Left colon (tissue), 2 donors: ENCODE data around the gene DDN. TPM values are rescaled to one million over a fixed set of nuclear protein-coding genes. Genes with fewer than 3 reads are reported as not detected.

Experiments used
- ATAC-seq: fragments of 200-7000 bp; cut with Tn5 transposase; one replicate; pipeline ENCODE4 v1.9.1; 2020; ENCODE audit warnings: mild to moderate bottlenecking, moderate library complexity
- DNase-seq, 2 donors: peaks; one replicate each; pipeline ENCODE4 v3.0.0-alpha.2; 2020
- intact Hi-C, 2 donors: fragments of 100-400 bp; cut with DNase I in 1 of 2; cut with micrococcal nuclease in 1 of 2; formaldehyde crosslinking; loops; one replicate each; pipeline versions ENCODE4 v1.11.2 to v1.14.0; 2022; cut with DNase I, micrococcal nuclease
- total RNA-seq, 2 donors: library from RNA; stranded (reverse); fragmentation: NEBNext Ultra II Directional; extraction: Animal tissue kit (Norgen Biotek cat#: 25700); gene quantifications; one replicate each; pipeline ENCODE4 v1.2.1, GENCODE V29; 2021
- donor health status: DM: no; HTN: no; CAD: no.
- donor health status: DM: yes; HTN: yes; CAD: no.

Gene DDN
- total RNA-seq, 2 donors from 2014 or later, result 0.06 TPM; not detected in 1

DNA sequence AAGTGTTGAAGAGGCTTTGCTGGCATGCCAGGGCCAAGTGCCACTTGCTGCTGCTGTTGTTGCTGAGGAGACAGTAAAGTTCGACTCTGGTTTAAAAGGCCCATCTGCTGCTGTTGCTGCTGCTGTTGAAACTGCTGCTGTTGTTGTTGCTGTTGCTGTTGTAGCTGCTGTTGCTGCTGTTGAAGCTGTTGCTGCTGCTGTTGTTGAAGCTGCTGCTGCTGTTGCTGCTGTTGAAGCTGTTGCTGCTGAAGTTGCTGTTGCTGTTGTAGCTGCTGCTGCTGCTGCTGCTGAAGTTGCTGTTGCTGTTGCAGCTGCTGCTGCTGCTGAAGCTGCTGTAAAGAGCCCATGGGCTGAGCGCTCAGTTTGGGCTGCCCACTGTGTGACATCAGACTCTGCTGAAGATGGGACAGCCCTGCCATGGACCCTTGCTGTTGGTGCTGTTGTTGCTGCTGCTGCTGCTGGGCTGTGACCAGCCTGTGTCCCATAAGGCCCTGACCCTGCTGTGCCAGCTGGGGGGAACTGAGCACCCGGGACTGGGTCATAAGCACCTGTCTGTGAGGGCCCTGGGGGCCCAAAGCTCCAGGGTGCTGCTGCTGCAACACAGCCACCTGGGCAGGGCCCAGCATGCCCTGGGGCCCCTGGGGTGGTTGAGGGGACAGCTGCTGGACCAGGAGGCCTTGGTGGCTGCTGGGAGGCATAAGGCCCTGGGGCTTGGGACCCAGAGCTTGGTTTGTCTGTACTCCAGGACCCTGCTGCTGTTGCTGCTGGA is 33.7 kb upstream of the DDN start:
- DNase-seq (no peak), ATAC-seq (peak; percentile 10)
- intact Hi-C loops, result no loop called here

DNA sequence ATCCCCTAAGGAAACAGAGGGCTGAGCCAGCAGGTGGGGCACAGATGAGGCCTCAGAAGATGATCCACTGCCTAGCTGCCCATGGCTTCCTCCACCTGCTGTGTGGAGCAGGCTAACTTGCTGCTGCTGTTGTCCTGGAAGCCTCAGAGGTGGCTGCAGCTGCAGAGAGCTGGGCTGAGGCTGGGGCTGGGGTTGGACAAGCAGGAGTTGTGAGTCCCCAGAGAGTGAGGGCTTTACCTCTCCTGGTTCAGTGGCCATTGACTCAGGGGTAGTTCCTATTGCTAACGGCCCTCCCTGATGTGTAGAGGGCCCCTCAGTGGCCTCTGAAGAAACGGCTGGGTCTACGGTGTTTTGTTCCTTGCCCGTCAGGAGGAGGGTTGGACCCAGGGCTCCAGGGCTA is 33.1 kb upstream of the DDN start:
- intact Hi-C loops, result no loop called here
- DNase-seq, result no peak
- no peak for ATAC-seq

DNA sequence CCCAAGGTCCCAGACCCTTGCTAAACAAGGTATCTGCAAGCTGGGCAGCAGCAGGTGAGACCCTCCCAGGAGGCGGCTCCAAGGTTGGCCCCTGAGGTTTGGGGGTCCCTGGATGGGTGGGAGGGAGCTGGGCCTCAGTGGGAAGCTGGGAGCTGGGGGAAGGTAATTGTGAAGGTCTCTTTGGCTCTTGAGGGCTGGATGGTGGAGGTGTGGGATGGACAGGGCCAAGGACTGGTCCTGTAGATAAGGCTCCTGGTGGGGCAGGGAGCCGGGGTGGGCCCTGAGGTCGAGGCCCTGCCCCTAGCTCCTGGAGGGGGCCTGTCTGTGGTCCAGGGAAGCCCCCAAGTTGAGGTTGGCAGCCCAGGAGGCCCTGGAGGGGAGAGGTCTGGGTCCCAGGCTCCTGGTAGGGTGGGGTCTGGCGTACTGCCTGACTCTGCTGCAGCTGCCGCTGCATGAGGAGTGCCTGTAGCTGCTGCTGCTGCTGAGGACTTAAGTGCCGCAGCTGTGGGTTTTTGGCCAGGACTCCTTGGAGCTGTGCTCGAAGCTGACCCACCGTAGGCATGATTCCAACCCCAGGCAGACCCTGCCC is 32.5 kb upstream of the DDN start:
- intact Hi-C loops, result no loop called here
- no peak for ATAC-seq

DNA sequence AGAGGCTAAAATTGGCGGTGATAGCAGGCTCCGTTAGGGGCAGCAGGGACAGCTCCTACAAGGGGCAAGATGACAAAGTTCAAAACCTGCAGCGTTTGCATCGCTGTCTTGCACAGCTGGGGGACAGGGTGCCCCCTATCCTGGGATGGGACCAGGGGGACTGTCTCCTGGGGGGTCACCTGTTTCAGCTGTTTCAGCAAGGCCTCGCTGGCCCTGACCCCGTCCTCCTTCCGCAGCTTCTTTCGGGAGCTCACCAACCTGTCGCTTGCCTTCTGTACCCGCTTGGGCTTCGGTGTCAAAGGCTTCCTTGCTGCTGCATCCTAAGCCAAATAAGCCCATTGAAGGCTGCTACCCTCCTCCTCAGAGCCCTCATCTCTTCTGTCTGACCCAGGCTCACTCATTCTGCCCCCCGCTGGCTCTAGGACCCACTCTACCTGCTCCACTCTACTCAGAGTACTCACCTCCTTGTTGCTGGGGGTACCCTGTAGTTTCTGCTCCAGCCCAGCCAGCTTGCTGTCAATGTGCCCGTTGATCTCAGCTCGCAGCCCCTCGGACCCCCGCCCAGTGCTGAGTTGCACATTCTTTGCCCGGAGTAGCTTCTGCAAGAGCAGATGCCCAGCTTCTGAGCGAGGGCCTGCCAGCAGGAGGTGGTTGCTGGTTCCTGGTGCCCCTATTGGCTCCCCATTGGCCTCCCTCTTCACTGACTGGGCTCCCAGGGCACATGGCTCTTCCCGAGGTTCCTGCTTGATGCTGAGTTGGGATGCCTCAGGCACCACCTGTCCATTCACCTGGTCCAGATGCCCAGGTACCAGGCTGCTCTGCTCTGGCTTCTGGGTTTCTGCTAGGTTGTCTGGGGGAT is 31.8 kb upstream of the DDN start:
- no peak for ATAC-seq
- DNase-seq, result no peak
- intact Hi-C loops, result no loop called here

More for the DNA sequence above, 32.5 kb upstream of the DDN start:
- DNase-seq, result no peak

DNA sequence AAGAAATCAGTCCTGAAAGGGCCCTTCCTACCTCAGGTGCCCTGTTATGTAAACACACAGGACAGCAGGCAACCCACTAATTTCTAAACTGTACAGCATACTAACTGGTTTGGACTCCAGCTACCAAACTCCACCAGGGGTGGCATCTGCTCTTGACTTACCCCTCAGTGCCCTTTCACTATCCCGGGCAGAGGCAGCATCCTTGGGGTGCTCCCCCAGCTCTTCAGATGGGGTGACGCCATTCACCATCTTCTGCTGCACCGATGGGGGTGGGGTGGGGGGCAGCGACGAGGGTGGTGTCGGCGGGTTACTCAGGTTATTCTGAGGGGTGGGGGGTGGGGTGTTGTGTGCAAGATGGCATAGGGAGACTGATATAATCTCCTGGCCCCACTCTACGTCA is 30.9 kb upstream of the DDN start:
- intact Hi-C loops, result no loop called here
- DNase-seq, result no peak
- no peak for ATAC-seq

DNA sequence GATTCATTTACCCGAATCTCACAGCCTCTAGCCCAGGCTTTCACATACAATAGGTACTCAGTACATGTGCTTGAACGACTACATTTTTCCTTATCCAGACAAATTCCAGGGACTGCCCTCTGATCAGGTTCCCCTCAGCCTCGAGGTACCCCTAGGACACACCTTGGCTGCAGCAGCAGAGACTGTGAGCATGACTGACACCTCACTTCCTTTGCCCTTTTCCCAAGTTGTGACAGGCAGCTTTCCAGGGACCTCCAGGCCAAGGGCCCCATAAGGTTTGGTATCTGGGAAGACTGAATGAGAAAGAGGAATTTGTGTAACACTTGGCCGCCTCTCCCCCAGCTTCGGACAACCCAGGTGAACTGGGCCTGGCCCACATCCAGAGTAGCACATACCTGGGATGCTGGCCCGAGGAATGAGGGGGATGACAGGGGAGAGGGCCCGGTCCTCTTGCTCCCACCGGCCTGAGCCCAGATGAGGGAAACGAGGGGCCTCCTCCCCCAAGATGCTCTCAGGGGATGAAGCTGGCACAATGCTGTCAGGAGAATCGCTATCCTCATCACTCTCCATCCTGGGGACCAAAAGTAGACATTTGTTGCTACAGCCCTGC is 29.6 kb upstream of the DDN start:
- DNase-seq, result no peak
- intact Hi-C loops, result no loop called here
- no peak for ATAC-seq

DNA sequence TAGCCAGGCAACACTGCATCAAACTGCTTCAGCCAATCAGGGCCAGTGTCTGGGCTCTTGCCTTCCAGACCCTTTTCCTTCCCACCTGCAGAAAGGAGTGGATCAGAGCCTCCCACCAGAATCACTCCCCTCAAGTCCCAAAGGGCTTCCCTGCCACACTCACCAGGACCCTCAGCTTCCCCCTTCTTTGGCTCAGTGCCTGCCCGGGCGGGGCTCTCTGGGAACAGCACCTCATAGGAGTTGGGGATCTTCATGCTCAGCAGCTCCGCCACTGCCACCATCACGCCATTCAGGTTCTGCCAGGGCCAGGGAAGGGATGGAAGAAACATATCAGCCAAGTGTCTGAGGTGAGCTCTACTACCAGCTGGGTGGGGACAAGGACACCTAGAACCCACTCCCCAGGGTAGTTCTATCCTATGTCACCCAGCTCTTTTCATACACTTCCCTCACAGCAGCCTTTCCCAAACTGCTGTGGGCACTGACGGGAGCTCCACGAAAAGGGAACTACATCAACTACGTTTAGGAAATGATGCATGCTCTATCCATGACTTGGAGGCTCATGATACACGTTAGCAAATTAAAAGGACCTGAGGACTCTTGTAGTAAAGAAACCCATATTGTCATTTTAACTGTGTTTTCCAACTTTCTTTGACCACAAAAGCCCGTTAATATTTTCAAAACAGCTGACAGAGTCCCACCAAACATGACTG is 28.8 kb upstream of the DDN start:
- ATAC-seq (no peak), DNase-seq (no peak)
- intact Hi-C loops, result no loop called here

DNA sequence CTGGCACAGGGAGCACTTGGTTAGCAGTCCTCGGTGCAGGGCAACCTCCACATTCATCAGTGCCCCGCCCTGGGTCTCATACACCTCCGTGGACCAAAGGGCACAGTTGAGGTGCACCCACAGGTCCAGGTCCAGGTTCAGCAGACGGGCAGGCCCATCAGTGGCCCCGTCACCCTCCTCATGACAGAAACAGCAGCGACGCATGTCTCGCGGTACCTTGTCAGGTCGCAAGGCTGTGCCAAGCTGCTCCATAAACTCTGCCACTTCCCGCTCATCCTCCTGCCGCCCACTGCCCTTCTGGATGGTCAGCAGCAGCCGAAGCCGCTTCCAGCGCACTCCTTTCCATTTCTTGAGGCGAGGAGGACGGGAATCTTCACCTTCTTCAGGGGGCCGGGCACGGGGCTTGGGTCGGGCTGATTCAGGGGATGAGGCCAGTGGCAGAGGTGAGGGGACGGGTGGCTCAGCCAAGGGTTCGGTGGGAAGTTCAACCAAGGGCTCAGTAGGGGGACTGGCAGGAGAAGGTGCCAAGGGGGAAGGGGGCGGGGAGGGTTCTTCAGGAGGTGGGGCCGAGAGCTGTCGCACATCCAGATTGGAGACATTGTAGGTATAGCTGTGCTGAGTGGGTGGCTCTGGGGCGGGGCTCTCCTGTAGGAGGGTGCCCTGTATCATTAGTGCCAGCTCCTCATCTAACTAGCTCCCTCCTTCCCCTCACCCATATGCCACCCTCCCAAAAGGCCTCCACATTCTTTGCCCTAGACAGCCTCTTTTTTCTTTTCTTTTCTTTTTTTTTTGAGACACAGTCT is 27.7 kb upstream of the DDN start:
- intact Hi-C loops, result no loop called here
- ATAC-seq (peak; percentile 16), DNase-seq (no peak)

DNA sequence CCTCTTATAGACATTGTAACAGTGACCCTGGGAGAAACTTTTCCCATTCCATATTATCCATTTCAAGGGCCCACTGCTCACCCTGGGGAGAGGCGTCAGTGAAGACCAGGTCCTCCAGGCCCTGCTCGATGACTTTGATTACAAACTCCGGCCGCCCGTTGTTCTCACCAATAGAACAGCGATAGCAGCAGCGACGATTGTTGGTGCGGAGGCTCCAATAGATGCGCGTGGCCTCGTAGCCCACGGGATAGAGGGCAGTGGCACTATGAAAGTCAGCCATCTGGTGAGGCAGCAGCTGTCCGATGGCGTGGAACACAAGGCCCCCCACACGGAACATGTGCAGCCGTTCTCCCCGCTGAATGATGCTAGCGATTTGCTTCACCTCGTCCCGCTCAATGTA is 26.9 kb upstream of the DDN start:
- intact Hi-C loops, result no loop called here
- no peak for DNase-seq
- ATAC-seq, result no peak

DNA sequence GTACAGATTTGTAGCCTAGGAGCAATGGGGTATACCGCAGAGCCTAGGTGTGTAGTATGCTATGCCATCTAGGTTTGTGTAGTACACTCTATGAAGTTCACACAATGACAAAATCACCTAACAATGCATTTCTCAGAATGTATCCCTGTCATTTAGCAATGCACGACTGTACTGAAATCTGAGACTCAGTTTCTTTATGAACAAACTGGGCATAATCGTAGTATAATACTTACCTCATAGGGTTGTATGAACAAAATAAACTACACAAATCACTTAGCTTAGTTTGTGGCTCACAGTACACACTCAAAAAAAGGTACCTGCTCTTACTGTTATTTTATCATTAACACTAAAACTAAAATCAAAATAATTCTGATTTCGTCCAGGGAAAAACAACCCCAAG is 26.3 kb upstream of the DDN start:
- no peak for DNase-seq
- intact Hi-C loops, result no loop called here
- no peak for ATAC-seq

DNA sequence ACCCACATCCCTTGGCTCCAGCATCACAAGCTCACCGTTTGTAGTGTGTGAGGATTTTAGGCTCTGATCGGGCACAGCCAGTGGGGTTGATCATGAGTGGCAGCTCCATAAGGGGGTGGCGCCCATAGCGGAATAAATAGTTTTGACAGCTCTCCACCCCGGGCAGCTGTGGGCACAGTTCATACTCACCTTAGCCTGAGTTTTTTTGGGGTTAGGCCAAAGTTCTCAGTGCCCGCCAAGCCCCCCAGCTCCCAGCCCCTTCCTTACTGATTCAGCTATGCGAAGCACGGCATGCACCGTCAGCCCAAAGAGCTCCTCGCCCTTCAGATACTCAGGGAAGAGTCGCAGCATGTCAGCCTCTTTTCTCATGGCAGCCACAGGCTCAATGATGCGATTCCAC is 25.4 kb upstream of the DDN start:
- no peak for DNase-seq
- ATAC-seq, result no peak
- intact Hi-C loops, result no loop called here

DNA sequence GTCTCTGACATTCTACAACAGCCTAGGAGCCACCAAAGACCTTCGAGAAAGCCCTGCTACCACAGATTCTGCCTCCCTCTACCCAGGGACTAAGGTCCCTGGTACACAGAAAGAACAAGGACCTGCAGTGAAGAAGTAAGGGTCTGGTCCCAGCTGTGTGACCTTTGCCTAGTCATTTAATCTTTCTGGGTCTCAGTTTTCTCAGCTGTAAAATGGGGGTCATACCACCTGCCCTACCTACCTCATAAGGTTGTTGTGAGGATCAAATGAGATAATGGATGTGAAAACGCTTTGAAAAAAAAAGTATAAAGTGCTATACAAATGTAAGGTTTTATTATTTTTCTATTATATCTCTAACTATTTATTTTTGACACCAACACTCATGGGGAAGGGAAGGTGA is 24.6 kb upstream of the DDN start:
- intact Hi-C loops, result no loop called here
- ATAC-seq (no peak), DNase-seq (no peak)

DNA sequence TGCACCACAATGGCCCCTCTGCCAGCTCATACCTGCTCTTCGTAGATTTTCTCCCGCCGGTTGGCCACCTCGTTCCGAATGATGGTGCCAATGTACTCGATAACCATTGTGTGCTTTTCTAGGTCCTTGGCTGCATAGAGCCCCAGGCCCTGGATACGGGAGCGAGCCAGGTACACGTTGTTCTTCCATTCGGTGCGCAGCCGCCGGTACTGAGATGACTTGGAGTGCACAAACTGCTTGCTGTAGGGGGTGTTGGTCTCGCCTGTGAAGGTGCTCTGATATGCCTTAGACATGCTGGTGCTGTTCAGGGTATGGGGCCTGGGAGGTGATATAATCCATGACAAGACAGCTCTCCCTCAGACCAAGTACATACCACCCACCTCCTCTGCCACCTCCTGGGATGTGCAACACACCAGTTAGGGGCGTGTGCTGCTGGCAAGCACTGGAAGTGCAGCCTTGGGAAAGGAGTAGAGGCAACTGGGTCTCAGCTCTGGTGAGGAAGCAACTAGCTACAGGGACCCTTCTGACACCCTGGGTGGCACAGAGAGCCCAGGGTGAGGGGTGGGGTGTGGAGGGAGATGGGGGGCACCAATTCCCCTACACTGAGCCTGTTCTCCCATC is 23.5 kb upstream of the DDN start:
- no peak for DNase-seq
- ATAC-seq, result no peak
- intact Hi-C loops, result no loop called here

DNA sequence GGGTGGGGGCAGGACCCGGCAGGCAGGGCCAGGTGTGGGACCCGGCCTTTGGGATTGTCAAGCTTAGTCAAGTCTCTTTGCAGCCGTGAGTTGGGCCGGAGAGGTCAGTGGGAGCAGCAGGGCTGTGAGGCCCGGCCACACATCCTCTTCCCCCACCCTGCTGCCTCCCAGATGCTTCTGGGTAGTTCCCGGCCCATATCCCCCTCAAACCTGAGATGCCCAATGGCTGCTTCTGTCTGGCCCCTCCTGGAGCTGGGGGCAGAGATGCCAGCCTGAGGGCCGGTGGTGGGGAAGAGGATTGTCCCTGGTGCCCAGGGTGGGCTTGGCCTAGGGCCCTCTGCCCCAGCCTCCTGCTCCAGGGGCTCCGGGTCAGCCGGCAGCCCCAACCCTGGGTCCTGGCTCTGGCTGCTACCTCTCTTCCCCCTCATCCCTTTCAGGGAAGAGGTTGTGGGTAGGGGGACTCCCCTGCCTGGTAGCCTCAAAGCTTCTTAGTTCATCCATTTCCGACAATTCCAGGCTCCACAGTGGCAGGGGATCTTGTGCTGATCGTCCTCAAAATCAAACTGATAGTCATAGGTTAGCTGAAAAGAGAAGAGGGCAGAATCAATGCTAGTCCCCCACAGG is 22.2 kb upstream of the DDN start:
- intact Hi-C loops, result no loop called here
- ATAC-seq (no peak), DNase-seq (no peak)

DNA sequence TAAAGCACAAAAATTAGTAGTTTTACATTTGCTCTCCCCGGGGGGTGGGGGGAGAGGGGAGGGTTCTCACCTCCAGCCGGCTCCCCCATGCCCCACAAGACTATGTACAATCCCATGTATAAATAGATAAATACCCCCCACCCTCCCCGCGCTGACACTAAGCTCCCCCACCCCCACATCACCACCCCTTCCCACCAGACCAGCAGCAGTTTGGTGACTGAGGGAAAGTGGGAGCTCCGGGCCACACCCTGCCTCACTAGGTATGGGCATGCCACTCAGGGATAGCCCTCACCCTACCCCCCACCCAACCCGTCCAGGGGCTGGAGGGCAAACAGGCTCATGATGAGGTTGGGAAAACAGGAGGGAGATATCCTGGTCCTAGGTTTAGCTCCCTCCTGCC is 21.3 kb upstream of the DDN start:
- no peak for DNase-seq
- intact Hi-C loops, result no loop called here
- no peak for ATAC-seq

DNA sequence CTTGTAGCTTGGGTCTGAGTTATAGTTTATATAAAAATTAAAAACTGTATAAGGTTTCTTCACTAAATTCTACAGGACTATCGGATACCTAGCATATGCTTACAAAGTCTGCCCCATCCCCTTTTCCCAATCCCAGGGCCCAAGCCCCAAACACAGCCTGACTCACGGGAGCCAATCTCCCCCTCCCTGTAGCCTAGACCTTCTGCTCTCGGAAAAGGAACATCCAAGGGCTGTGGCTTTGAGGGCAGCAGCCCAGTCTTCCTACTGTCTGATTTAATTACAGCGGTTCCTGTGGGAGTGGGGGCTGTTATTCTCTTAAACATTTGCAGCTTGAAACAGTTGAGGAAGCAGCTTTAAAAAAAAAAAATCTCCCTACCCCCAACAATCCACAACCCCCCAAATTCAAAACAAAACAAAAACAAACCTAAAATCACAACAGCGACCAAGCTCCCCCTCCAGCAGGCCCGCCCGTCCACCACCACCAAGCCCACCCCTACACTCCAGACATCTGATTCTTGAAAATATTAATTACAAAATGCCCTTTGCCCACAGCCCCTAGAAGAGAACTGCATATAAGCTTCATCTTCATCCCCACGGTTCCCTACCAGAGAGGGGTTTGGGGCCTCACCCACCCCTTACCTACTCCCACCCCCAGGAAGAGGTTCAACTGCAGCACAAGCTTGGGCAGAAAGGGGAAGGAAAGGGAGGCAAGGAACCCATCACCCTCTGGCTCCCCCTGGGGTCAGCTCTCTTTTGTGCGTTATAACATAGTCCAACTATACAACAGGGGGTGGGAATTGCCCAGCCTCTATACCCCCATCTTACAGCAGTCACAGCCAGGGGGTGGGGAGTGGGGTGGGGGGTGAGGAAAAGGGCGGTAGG is 20.5 kb upstream of the DDN start:
- ATAC-seq (no peak), DNase-seq (peak in 1 of 2 donors; percentile 57)

DNA sequence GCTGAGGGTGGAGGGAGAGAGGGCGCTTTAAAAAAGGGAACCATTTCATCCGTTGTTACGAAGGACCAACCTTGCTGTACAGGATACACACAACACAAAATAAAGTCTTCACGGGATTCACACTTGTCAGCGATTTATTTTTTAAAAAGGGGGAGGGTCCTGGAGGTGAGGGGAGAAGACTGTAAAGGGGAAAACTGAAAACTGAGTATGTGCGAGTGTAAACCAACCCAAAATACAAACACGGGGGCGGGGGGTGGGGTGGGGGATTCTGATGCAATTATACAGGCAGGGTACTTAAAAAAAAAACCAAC is 19.9 kb upstream of the DDN start:
- DNase-seq (no peak), ATAC-seq (peak; percentile 13)
- intact Hi-C loops, result no loop called here

More for the DNA sequence above, 20.5 kb upstream of the DDN start:
- intact Hi-C loops, result no loop called here
